GM18526 (cell line): Measurements from ENCODE around the gene CYP26B1.

ENCODE experiments used
- POLR2A ChIP-seq: IDR thresholded peaks from 3 replicates; pipeline ENCODE4 v1.6.1; 2011; ENCODE audit not compliant: insufficient read length; ENCODE audit errors: extremely low read depth

Gene CYP26B1

GRCh38 chr2:72128059-72128842 lies 19.4 kb downstream of the CYP26B1 start:
- no peak for TF ChIP-seq POLR2A

- no peak for TF ChIP-seq POLR2A
Observed at GRCh38 chr2:72127401-72128058, 20.1 kb downstream of the CYP26B1 start.

- no peak for TF ChIP-seq POLR2A
Observed at GRCh38 chr2:72126186-72127100, 21.2 kb downstream of the CYP26B1 start.

GRCh38 chr2:72124376-72124775 lies 23.3 kb downstream of the CYP26B1 start:
- TF ChIP-seq POLR2A = no peak

GRCh38 chr2:72121153-72121552 lies 26.5 kb downstream of the CYP26B1 start:
- TF ChIP-seq POLR2A = no peak

- TF ChIP-seq POLR2A = no peak
Observed at GRCh38 chr2:72118951-72119350, 28.7 kb downstream of the CYP26B1 start.

- TF ChIP-seq POLR2A = no peak
Observed at GRCh38 chr2:72118386-72118785, 29.3 kb downstream of the CYP26B1 start.

GRCh38 chr2:72117718-72118117 lies 29.9 kb downstream of the CYP26B1 start:
- TF ChIP-seq POLR2A = no peak

- no peak for TF ChIP-seq POLR2A
Observed at GRCh38 chr2:72117029-72117428, 30.6 kb downstream of the CYP26B1 start.

GRCh38 chr2:72116081-72116533 lies 31.6 kb downstream of the CYP26B1 start:
- TF ChIP-seq POLR2A = no peak

- TF ChIP-seq POLR2A = no peak
Observed at GRCh38 chr2:72115110-72116080, 32.3 kb downstream of the CYP26B1 start.

GRCh38 chr2:72114693-72115051 lies 33.0 kb downstream of the CYP26B1 start:
- TF ChIP-seq POLR2A = no peak

- no peak for TF ChIP-seq POLR2A
Observed at GRCh38 chr2:72113847-72114692, 33.6 kb downstream of the CYP26B1 start.
